PC-3 (cell line): ENCODE data around the gene UBR3. TPM values are rescaled to one million over a fixed set of nuclear protein-coding genes. Genes with fewer than 3 reads are reported as not detected.

Source experiments
- ATAC-seq: fragments of 200-7000 bp; cut with Tn5 transposase; 2 replicates; pipeline ENCODE4 v1.9.1; 2020; ENCODE audit warnings: mild to moderate bottlenecking, moderate library complexity
- BruUV-seq: library from RNA; stranded (reverse); fragments of 400-500 nt; replicated peaks from 2 replicates; lab custom pipeline; 2021; lab: Mats Ljungman, UMichigan
- CTCF ChIA-PET: fragments of 300-600 bp; sonication (Branson Sonifier 250); formaldehyde crosslinking; loops from one replicate; lab custom pipeline; 2022; ENCODE audit warnings: antibody characterized with exemption; lab: Charles Lee
- POLR2A ChIA-PET: fragments of 300-600 bp; sonication (Branson Sonifier 250); formaldehyde crosslinking; loops from one replicate; lab custom pipeline; 2022; ENCODE audit warnings: antibody characterized with exemption; ENCODE audit not compliant: unreplicated experiment; lab: Charles Lee
- DNase-seq: peaks from one replicate; pipeline ENCODE4 v3.0.0-alpha.2; 2015
- H2AFZ ChIP-seq: fragments of 300-600 bp; sonication (generic); 2 replicates; pipeline ENCODE4 v1.6.0; 2016; ENCODE audit warnings: antibody characterized with exemption, low read length
- H3F3A ChIP-seq: fragments of 300-600 bp; sonication (generic); one replicate; pipeline ENCODE4 v1.6.0; 2017; ENCODE audit warnings: antibody characterized with exemption, low read length, control low read depth, mild to moderate bottlenecking; ENCODE audit not compliant: unreplicated experiment
- H3K27ac ChIP-seq: fragments of 300-600 bp; sonication (generic); 2 replicates; pipeline ENCODE4 v1.5.1; 2016; ENCODE audit warnings: mild to moderate bottlenecking, low read length
- H3K27me3 ChIP-seq: fragments of 300-600 bp; sonication (generic); 2 replicates; pipeline ENCODE4 v1.6.1; 2016; ENCODE audit warnings: low read length, mixed read lengths
- H3K36me3 ChIP-seq: fragments of 300-600 bp; sonication (generic); 2 replicates; pipeline ENCODE4 v1.6.1; 2016; ENCODE audit warnings: low read depth, mixed run types, low read length, mixed read lengths
- H3K4me1 ChIP-seq: fragments of 300-600 bp; sonication (generic); 2 replicates; pipeline ENCODE4 v1.5.1; 2016; ENCODE audit warnings: low read length; ENCODE audit not compliant: insufficient read depth
- H3K4me2 ChIP-seq: fragments of 300-600 bp; sonication (generic); 2 replicates; pipeline ENCODE4 v1.6.0; 2016; ENCODE audit warnings: low read length
- H3K4me3 ChIP-seq: fragments of 300-600 bp; sonication (generic); 2 replicates; pipeline ENCODE4 v1.5.1; 2016; ENCODE audit warnings: mild to moderate bottlenecking, low read length, mixed read lengths
- H3K79me2 ChIP-seq: fragments of 300-600 bp; sonication (generic); 2 replicates; pipeline ENCODE4 v1.6.1; 2017; ENCODE audit warnings: low read length, mixed read lengths
- H3K9ac ChIP-seq: fragments of 300-600 bp; sonication (generic); 2 replicates; pipeline ENCODE4 v1.6.0; 2016; ENCODE audit warnings: mild to moderate bottlenecking, low read length
- H3K9me2 ChIP-seq: fragments of 300-600 bp; sonication (generic); replicated peaks from 2 replicates; pipeline ENCODE4 v1.6.1; 2016; ENCODE audit warnings: mixed run types, low read length, mixed read lengths
- H3K9me3 ChIP-seq: fragments of 300-600 bp; sonication (generic); 2 replicates; pipeline ENCODE4 v1.6.1; 2016; ENCODE audit warnings: low read length, mixed read lengths
- H4K20me1 ChIP-seq: fragments of 300-600 bp; sonication (generic); 2 replicates; pipeline ENCODE4 v1.6.1; 2016; ENCODE audit warnings: low read length, mixed read lengths
- EZH2 ChIP-seq: fragments of 300-600 bp; sonication (generic); IDR thresholded peaks from one replicate; pipeline ENCODE4 v1.6.1; 2017; ENCODE audit warnings: antibody characterized with exemption, mild to moderate bottlenecking, low read length; ENCODE audit not compliant: unreplicated experiment
- EZH2phosphoT487 ChIP-seq: fragments of 300-600 bp; sonication (generic); IDR thresholded peaks from 2 replicates; pipeline ENCODE4 v1.6.1; 2018; ENCODE audit warnings: mild to moderate bottlenecking, antibody characterized with exemption, low read length, borderline replicate concordance
- intact Hi-C: fragments of 100-400 bp; cut with micrococcal nuclease; formaldehyde crosslinking; loops from 2 replicates; pipeline ENCODE4 v1.9.0; 2023
- total RNA-seq: library from RNA; depleted of rRNA; stranded (reverse); fragments of >200 nt; gene quantifications from 2 replicates; pipeline ENCODE4 v1.2.3, GENCODE V29; 2014
- TF ChIP-seq, protein P1 (sequence below): fragments of 300-600 bp; sonication (generic); conservative IDR thresholded peaks from 2 replicates; pipeline ENCODE4 v1.5.1; 2017; ENCODE audit warnings: antibody characterized with exemption, low read depth, mild to moderate bottlenecking, low read length

Gene UBR3
- total RNA-seq, 1 experiment from 2014 or later: 30.9 TPM

DNA sequence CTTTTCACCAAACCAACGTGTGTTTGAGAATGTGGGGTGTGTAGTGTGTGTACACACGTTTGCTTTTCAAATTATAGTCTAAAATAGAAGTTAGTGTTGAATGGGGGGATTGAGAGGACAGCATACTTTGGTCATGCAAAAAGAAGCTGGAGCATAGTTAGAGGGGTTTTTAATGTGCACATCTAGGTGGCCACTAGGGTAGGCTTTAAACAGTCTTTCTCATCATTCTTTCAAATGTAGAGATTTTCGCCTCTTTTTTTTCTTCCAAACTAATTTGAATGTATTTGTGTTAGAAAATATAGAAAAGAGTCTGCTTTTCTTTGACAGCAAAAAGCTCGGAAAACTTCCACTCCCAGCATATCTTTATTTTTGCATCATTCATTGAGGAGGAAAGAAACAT is 185.5 kb downstream of the UBR3 start:
- H3K27me3 ChIP-seq: no peaks in the 10 kb centered on the region
- H3K36me3 ChIP-seq: no peaks in the 10 kb centered on the region
- H3K79me2 ChIP-seq: no peaks in the 10 kb centered on the region
- H3K4me3 ChIP-seq: no peak overlapping the region
- no peak overlapping the region for H3K27ac ChIP-seq
- H3K4me2 ChIP-seq: no peak overlapping the region
- H3K9ac ChIP-seq: no peak overlapping the region
- no peaks in the 10 kb centered on the region for H3F3A ChIP-seq
- BruUV-seq: no TSS peak
- H3K9me3 ChIP-seq: no peaks in the 10 kb centered on the region
- no peak overlapping the region for H2AFZ ChIP-seq
- intact Hi-C loops: no loop called here
- no peaks in the 10 kb centered on the region for H3K4me1 ChIP-seq
- H4K20me1 ChIP-seq: no peaks in the 10 kb centered on the region
- TF ChIP-seq EZH2 (no peak), EZH2phosphoT487 (no peak)
- TF ChIP-seq, protein P1, sequence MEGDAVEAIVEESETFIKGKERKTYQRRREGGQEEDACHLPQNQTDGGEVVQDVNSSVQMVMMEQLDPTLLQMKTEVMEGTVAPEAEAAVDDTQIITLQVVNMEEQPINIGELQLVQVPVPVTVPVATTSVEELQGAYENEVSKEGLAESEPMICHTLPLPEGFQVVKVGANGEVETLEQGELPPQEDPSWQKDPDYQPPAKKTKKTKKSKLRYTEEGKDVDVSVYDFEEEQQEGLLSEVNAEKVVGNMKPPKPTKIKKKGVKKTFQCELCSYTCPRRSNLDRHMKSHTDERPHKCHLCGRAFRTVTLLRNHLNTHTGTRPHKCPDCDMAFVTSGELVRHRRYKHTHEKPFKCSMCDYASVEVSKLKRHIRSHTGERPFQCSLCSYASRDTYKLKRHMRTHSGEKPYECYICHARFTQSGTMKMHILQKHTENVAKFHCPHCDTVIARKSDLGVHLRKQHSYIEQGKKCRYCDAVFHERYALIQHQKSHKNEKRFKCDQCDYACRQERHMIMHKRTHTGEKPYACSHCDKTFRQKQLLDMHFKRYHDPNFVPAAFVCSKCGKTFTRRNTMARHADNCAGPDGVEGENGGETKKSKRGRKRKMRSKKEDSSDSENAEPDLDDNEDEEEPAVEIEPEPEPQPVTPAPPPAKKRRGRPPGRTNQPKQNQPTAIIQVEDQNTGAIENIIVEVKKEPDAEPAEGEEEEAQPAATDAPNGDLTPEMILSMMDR: 0 out of 2 replicates have a peak, but pooled peaks have one; percentile 16
- CTCF ChIA-PET: no interaction called here
- DNase-seq (no peak), ATAC-seq (no peak)
- H3K9me2 ChIP-seq: no peaks in the 10 kb centered on the region
- POLR2A ChIA-PET: no interaction called here

- no peak overlapping the region for H3K9ac ChIP-seq
- BruUV-seq: no TSS peak
- H3K4me3 ChIP-seq: no peak overlapping the region
- no peak for ATAC-seq
- ChIA-PET POLR2A (no interaction called here), CTCF (no interaction called here)
- no peaks in the 10 kb centered on the region for H3F3A ChIP-seq
- no peaks in the 10 kb centered on the region for H4K20me1 ChIP-seq
- H3K9me2 ChIP-seq: no peaks in the 10 kb centered on the region
- DNase-seq: no peak
- H3K4me2 ChIP-seq: no peak overlapping the region
- intact Hi-C loops: no loop called here
- H2AFZ ChIP-seq: no peak overlapping the region
- no peaks in the 10 kb centered on the region for H3K9me3 ChIP-seq
- no peaks in the 10 kb centered on the region for H3K4me1 ChIP-seq
- no peaks in the 10 kb centered on the region for H3K79me2 ChIP-seq
- H3K27me3 ChIP-seq: no peaks in the 10 kb centered on the region
- H3K36me3 ChIP-seq: no peaks in the 10 kb centered on the region
- TF ChIP-seq, protein P1: no peak
- TF ChIP-seq EZH2phosphoT487: no peak
- no peak for TF ChIP-seq EZH2
- no peak overlapping the region for H3K27ac ChIP-seq
These were observed 186.7 kb downstream of the UBR3 start for GRCh38 chr2:170013802-170014551.

- Histone ChIP-seq H3K4me3 (no peak overlapping the region), H4K20me1 (no peaks in the 10 kb centered on the region), H3K4me2 (no peak overlapping the region), H3K9ac (no peak overlapping the region), H3K9me2 (no peaks in the 10 kb centered on the region), H3K36me3 (no peaks in the 10 kb centered on the region), H3F3A (no peaks in the 10 kb centered on the region), H3K4me1 (no peaks in the 10 kb centered on the region), H3K27me3 (no peaks in the 10 kb centered on the region), H3K9me3 (no peaks in the 10 kb centered on the region), H2AFZ (no peak overlapping the region), H3K79me2 (no peaks in the 10 kb centered on the region), H3K27ac (no peak overlapping the region)
- DNase-seq (no peak), ATAC-seq (no peak)
- BruUV-seq: no TSS peak
- intact Hi-C loops: no loop called here
- TF ChIP-seq, protein P1: no peak
- TF ChIP-seq EZH2 (no peak), EZH2phosphoT487 (no peak)
- ChIA-PET CTCF (no interaction called here), POLR2A (interaction anchor here (0.7 kb wide), 1 partner anchor 381 kb away, joined by 6 read pairs; no protein-coding TSS in a partner anchor)
These were observed 187.5 kb downstream of the UBR3 start for GRCh38 chr2:170014769-170015168.
